Glomerular endothelial cell (primary cell): Measurements from ENCODE around the gene ATP11B. TPM values are rescaled to one million over a fixed set of nuclear protein-coding genes. Genes with fewer than 3 reads are reported as not detected.

Experiments
- DNase-seq: peaks from one replicate; pipeline ENCODE4 v3.0.0-alpha.2; 2011; ENCODE audit warnings: low read depth, low spot score; ENCODE audit errors: extremely low read depth
- total RNA-seq: library from RNA; depleted of rRNA; stranded (reverse); fragments of >200 nt; gene quantifications from 2 replicates; pipeline ENCODE4 v1.2.3, GENCODE V29; 2015

ATP11B gene
- total RNA-seq, 1 donor from 2014 or later, result 42.6 TPM

DNA sequence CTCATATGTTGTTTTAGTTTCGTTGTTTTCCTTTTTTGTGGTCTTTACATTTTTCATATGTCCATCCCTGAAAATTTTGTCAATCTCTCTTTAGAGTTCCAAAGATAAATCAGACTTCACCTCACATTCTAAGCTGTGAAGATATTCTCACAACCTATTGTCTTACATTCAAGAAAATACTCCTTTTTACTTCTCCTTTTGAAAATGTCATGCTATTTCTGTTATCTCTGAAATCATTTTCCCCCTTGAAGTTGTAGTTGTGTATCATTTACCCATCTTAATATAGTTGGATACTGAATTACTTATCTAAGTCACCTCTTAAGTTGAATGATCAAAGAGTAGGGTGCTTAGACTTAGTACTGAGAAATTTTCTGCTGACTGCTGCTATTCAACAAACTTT is 112.7 kb downstream of the ATP11B start:
- no peak for DNase-seq

DNA sequence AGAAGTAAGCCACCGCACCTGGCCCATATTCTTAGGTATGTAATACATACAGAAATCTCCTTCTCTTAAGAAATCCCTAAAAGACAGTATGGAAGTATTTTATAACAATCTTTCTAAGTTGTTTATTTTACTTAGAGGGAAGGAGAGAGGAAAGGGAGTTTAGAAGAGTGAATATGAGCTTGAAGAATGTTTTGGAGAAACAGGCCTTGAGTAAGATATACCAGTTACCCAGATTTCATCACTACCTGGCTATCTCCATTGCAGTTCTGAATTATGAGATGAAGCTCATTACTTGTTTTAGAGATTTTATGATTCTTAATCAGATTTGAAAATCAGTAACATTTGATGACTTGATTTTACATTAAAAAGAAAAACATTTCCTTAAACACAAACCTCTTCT is 115.2 kb downstream of the ATP11B start:
- DNase-seq, result no peak

DNA sequence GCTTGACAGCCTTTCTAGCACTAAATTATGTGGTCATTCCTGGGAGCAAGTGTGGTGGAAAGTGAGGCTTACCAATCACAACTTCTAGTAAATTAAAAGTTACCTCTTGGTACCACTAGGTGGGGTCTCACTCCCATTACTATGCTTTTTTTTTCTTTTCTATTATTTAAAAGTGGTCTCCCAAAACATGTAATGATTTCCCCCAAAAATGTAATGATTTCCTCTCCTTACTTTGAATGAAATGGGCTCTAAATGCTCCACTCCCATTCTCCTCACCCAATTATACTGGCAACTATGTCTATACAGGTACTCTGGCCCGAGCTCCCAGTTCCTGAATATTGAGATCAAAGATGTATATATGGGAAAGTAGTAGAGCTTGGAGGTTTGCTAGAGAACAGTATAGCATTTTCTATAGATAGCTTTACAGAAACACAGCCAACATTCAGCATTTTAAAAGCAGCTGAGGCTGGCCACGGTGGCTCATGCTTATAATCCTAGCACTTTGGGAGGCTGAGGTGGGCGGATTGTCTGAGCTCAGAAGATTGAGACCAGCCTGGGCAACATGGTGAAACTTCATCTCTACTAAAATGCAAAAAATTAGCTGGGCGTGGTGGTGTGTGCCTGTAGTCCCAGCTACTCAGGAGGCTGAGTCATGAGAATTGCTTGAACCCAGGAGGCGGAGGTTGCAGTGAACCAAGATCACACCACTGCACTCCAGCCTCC is 116.2 kb downstream of the ATP11B start:
- peak; percentile 9 for DNase-seq

DNA sequence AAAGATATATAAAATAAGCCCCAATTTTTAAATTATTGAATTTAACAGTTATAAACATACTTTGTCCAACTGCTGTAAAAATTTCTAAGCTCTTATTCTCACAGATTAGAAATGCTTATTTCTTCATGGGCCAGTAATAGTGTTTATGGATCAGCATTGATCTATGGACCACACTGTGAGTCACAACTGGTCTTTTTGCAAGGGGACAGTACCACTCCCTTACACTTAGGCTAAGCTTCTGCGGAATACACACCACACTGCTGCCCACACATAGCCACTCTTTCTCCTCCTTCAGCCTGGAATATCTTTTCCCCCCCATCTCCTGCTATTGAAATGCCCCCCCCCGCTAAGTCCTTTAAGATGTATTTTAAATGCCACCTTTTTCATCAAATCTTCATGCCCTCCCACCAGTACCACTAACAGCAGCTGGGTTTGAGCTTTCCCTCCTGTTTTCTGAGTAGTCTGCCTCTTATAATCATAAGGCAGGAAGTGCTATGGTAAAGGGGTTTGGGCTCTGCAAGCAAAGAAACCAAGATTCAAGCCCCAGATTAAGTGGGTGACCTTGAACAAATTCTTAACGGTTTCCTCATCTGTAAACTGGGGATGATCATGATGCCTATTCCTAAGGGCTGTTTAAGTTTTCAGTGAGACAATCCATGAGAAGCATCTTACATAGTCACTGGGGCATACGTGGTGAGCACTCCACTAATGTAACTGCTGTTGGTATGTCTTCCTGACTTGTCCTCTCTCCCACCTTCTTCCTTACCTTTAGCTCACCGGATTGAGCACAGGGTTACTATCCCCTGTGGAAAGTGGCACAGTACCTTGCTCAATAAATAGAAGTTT is 117.9 kb downstream of the ATP11B start:
- no peak for DNase-seq

DNA sequence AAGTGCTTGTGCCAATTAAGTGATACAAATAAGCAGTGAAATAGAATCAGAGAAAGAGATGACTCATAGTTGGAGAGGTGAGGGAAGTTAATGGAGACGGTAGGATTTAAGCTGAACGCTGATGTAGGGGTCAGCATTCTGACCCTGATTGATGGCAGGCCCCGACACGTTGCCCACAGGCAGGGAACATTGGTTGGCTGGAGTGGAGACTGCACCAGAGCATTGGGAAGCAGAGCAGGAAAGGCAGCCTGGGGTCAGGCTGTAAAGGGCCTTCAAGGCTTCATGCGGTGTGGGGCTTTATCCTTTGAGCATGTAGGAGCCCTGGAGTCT is 118.4 kb downstream of the ATP11B start:
- DNase-seq, result no peak

DNA sequence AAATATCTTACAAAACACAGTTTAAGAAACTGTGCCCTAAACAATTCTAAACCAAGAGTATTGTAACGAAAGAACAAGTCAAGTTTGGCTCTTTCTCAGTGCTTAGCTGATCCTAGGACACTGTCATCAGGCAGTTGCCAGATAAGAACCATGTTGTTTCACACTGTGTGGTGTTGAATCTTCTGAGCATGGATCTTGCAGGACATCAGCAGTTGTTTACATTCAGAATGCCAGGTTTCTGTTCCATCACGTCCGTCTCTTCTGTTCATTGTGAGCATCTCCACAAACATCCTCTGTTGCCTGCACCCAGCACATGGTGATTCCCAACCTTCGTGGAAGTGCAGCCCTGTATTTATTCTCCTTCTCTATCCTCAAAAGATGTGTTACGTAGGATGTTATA is 119.2 kb downstream of the ATP11B start:
- no peak for DNase-seq

DNA sequence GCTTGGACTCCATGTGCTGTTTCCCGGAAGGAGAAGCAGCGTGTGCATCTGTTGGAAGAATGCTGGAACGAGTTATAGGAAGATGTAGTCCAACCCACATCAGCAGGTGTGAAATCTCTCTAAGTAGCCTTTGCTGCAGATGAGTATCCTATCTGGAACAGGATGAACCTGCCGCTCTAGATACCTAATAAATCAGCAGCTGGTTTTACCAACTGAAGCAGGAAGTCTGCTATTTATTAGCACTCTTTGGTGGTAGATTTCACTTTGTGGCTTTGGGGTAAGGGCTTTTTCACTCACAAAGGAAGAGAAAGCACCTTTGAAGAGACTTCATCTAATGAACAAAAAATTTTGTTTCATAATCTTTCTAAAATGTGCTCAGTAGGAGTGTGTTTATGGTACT is 120.6 kb downstream of the ATP11B start:
- DNase-seq, result no peak

DNA sequence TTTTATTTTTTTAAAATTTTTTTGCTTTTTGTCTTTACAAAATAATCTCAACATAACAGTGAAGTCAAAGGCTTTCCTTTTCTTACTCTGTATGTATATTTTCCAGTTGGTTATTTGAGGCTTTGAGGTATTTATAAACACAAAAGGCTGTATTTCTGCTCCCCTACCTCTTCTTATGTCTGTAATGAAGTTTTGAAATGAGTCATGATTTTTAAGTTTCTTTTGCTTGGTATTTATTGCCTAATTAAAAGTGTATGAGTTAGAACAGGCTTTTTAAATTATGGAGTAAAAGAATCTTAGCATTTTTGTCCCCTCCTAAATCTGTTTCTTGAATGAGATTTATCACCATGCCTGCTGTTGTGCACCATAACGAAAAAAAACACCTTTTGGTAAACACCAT is 121.0 kb downstream of the ATP11B start:
- DNase-seq, result no peak

DNA sequence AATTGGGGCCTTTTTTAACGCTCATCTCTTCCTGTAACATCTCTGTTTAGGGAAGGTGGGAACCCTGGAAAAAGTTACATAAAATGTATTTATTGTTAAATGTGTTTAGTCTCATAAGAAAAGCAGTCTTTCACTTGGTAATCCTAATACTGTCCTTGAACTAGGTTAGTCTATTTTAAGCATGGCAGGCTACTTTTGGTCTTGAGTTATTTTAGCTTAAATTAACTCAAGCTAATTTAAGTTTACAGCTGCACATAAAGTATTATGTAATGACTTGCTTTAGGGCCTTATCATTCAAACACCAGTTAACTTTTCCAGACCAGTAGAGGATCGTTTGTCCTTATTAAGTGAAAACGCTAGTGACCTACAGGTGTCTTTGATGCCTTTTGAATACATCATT is 123.8 kb downstream of the ATP11B start:
- DNase-seq, result no peak

DNA sequence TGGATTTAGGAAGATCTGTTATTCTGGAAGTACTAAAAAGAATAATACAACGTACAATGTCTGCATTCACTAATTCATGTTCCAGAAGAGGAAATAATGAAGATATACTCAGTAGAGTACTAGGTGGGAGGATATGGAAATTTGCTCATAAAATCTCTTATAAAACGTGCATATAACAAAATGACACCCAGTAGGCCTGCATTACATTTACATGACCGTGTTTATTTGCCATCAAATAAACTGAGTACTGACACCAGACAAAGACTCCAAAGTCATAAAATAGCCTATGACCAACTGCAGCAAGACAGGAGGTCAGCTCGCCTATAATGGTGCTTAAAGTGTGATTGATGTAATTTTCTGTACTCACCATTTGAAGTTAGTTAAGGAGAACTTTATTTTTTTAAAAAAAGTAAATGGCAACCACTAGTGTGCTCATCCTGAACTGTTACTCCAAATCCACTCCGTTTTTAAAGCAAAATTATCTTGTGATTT is 126.6 kb downstream of the ATP11B start:
- DNase-seq, result no peak

DNA sequence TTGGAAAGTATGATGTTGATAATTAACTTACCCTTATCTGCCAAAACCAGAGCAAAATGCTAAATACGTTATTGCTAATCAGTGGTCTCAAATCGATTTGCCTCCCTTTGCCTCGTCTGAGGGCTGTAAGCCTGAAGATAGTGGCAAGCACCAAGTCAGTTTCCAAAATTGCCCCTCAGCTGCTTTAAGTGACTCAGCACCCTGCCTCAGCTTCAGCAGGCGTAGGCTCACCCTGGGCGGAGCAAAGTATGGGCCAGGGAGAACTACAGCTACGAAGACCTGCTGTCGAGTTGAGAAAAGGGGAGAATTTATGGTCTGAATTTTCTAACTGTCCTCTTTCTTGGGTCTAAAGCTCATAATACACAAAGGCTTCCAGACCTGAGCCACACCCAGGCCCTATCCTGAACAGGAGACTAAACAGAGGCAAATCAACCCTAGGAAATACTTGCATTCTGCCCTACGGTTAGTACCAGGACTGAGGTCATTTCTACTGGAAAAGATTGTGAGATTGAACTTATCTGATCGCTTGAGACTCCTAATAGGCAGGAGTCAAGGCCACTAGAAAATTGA is 127.3 kb downstream of the ATP11B start:
- DNase-seq, result no peak

DNA sequence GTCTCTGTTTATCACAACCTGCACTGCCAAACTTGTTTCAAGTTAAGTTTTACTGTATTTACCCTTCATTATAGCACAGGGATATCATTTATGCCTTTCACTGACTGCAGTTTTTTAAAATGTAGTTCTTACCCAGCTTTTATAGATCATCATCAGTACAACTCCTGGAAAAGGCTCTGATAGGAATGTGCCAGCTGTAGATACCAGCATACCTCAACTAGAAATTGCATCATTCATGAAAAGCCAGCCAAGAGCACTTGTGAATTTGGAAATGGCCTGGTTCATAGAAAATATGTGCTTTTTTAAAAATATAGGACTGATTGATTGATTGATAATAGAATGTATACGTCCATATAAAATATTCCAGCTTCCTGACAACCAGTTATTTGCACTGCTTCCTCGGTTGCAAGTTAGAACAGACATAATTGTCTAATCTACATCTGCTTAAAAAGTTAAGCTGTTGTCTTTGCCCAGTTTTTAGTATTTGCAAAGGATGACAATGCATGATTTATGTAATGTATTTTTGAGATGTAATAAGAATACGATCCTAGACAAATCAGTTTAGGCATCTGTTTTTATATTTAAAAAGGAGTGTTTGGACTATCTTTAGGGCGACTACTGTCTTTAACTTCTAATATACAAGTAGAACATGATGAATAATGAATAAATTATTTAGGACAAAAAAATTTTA is 128.5 kb downstream of the ATP11B start:
- DNase-seq, result no peak

DNA sequence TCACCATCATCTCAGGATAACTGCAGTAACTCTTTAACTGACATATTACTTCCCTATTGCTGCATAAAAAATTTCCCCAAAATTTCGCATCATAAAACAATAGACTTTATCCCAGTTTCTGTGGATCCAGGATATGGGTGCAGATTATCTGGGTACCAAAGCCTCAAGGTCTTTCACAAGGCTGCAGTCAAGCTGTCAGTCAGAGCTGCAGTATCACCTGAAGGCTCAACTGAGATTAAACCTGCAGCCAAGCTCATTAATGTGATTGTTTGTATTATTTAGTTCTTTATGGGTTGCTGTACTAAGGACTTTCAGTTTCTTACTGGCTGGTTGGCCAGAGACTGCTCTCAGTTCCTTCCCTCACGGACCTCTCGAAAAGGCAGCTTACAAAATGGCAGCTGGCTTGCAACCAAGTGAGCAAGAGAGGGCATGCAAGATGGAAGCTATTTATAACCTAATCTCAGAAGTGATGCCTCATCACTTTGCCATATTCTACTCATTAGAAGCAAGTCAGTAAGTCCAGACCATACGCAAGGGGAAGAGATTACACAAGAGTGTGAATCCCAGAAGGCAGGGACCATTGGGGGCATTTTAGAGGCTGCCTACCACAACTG is 132.1 kb downstream of the ATP11B start:
- DNase-seq, result no peak

DNA sequence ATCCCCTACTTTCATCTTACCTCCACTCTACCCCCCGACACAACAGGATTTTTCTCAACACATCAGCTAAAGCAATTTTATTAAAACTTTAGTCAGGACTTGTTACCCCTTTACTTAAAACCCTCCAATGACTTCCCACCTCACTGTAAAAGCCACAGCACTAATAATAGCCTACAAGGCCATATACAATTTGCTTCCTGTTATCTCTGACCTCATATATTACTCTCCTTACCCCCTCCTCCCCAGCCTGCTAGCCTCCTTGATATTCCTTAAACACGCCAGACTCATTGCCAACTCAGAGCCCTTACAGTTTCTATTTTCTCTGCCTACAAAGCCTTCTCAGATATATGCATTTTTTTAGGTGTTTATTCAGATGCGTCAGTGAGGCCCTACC is 132.6 kb downstream of the ATP11B start:
- no peak for DNase-seq

DNA sequence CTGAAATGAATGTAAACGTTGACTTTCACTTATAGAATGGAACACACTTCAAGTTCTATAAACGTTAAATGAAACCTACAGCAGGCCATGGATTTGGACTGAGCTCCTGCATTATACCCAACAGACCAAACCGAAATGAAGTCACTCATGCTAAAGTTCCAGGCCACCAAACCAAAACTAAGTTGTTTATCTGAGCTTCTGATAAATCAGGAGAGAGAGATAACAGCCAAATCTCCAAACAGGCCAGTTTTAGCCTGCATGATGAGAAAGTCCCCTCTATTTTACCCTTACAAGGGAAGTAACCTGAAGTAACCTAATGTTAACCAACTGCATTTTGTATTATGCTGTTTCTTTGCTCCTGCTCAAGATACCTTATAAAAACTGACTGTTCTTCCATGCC is 142.5 kb downstream of the ATP11B start:
- DNase-seq, result no peak

DNA sequence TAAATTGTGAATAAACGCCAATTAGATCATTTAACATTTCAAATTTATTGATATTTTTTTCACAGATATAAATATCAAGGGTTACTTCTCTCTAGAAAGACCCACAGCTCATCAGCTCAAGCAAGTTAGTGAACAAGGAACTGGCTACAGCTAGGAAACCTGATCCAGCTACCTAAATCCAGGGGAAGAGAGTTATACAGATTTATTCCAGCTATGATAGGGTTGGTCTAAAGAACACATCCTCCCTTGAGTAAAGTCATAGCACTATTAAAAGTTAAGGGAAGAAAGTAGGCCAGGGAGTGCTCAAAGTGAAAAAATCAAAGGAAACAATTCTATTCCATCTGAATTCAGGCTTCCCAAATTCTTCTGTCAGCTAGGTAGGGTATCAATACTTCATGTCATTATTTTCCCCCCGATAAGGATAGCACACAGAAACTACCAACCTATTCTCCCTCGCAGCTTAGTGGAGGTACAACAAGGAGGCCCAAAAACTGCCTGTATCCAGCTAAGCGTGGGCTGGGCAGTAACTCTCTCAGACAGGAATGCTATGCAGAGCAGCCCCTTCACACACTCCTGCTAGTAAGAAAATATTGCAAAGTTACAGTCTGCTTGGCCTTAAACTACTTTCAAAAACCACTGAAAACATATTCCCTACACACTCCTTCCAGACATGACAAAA is 143.1 kb downstream of the ATP11B start:
- no peak for DNase-seq

DNA sequence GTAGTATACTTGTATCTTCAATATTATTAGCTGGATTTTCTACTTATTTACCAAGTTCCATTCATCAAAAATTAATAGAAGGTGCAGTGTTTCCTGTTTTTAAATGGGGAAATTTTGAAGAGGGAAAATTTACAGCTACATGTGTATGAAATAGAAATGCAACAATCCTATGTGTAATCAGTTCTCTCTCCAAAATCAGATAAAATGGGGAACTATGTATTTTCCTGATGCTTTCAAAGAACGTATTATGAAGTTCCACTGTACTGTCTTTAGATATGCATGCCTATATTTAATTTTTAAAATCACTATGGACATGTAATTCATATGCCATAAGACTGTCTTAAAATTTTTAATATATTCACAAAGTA is 143.6 kb downstream of the ATP11B start:
- DNase-seq, result no peak

DNA sequence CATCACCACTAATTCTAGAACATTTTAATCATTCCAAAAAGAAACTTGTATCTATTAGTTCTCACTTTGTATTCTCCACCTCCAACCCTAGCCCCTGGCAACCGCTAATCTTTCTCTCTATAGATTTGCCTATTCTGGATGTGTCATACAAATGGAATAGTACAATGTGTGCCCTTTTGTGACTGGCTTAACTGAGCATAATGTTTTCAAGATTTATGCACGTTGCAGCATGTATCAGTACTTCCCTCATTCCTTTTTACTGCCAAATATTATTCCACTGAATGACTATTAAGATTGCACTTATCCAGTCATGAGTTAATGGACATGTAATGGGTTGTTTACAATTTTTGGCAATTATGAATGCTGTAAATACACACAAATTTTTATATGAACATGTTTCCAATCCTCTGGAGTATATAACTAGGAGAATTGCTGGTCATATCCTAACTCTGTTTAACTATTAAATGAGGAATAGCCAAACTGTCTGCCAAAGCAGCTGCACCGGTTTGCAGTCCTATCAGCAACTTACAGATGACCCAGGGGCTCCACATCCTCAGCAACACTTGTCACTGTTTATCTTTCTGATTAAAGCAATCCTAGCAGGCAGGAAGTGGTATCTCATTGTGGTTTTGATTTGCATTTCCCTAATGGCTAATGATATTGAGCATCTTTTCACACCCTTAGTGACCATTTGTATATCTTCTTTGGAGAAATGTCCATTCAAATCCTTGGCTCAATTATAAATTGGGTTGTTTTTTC is 144.2 kb downstream of the ATP11B start:
- no peak for DNase-seq

DNA sequence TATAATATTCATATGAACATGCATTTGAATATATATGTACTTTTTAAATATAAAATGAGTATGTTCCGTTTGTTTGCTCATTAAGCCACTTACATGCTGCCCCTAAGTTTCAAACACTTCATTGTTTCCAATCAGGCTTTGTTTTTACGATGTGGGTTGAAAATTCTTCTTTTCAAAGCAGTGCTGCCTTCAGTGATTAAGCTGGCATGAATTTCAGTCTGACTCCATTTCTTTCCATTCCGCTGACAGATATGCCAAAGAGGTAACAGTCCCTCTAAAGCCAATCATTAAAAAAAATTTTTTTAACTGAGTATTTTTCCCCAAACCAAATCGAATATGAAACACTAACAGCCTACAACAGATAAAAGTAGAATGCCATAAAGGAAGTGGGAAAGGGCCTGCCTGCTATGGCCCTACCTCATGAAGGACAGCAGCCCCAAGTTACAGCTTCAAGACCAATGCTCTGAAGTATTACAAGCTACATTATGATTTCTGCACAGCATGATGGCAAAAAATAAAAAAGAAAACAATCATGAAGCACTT is 147.0 kb downstream of the ATP11B start:
- DNase-seq, result no peak
